K562 (cell line): ENCODE results near the gene MYOT. TPM values are rescaled to one million over a fixed set of nuclear protein-coding genes. Genes with fewer than 3 reads are reported as not detected.
A peak's percentile ranks its signal among the peaks of the same experiment; 100 is the strongest.

Source experiments
- EP300 ChIP-seq: IDR thresholded peaks from 2 replicates; pipeline ENCODE4 v1.6.1; 2012; ENCODE audit warnings: low read length, improper control_type of control experiment
- ESRRA ChIP-seq: fragments of 450-650 bp; IDR thresholded peaks from 2 replicates; pipeline ENCODE4 v1.6.1; 2014; ENCODE audit warnings: low read depth, mild to moderate bottlenecking, moderate library complexity, borderline replicate concordance
- FOS ChIP-seq: IDR thresholded peaks from 3 replicates; pipeline ENCODE4 v1.6.1; 2011; ENCODE audit not compliant: insufficient read length; ENCODE audit errors: extremely low read depth
- FOSL1 ChIP-seq: fragments of 200-800 bp; sonication (Bioruptor generic); conservative IDR thresholded peaks from 2 replicates; pipeline ENCODE4 v1.6.1; 2016; ENCODE audit warnings: missing genetic modification characterization, missing compliant biosample characterization
- FOXA3 ChIP-seq, 2 experiments: fragments of 450-650 bp in 1 of 2; sonication (generic) in 1 of 2; formaldehyde crosslinking; IDR thresholded peaks in 1 of 2; conservative IDR thresholded peaks in 1 of 2; 2 replicates each; pipeline versions ENCODE4 v1.4.0 to v1.8.0; 2020 to 2022; ENCODE audit warnings: mild to moderate bottlenecking in 2 of 2, missing genetic modification reagents in 1 of 2
- HDAC2 ChIP-seq: fragments of 450-650 bp; IDR thresholded peaks from 2 replicates; pipeline ENCODE4 v1.6.1; 2016; ENCODE audit warnings: mild to moderate bottlenecking
- MAFG ChIP-seq: fragments of 450-650 bp; conservative IDR thresholded peaks from 2 replicates; pipeline ENCODE4 v1.6.1; 2016; ENCODE audit warnings: missing genetic modification characterization, missing compliant biosample characterization
- MEIS2 ChIP-seq: fragments of 450-650 bp; IDR thresholded peaks from 2 replicates; pipeline ENCODE4 v1.6.1; 2014; ENCODE audit warnings: mild to moderate bottlenecking; ENCODE audit not compliant: partially characterized antibody
- MYNN ChIP-seq, 2 experiments: sonication (generic); formaldehyde crosslinking in 1 of 2; IDR thresholded peaks; 2 replicates each; pipeline versions ENCODE4 v1.5.0 to v1.6.1; 2016 to 2020; ENCODE audit warnings: antibody characterized with exemption in 1 of 2, missing genetic modification reagents in 1 of 2
- NFE2 ChIP-seq: IDR thresholded peaks from 2 replicates; pipeline ENCODE4 v1.6.1; 2014; ENCODE audit warnings: antibody characterized with exemption, low read depth
- RCOR1 ChIP-seq, 2 experiments: IDR thresholded peaks; 2 replicates each; pipeline ENCODE4 v1.6.1; 2012; ENCODE audit warnings: low read depth in 2 of 2, low read length in 2 of 2, borderline replicate concordance in 1 of 2, improper control_type of control experiment in 1 of 2
- SMARCA4 ChIP-seq: fragments of 450-650 bp; IDR thresholded peaks from 2 replicates; pipeline ENCODE4 v1.6.1; 2016
- SMARCC2 ChIP-seq: fragments of 450-650 bp; IDR thresholded peaks from 2 replicates; pipeline ENCODE4 v1.6.1; 2017; ENCODE audit warnings: antibody characterized with exemption, moderate library complexity, mild to moderate bottlenecking, low read depth
- SMARCE1 ChIP-seq: fragments of 450-650 bp; IDR thresholded peaks from 2 replicates; pipeline ENCODE4 v1.7.1; 2016; ENCODE audit warnings: mild to moderate bottlenecking
- TEAD4 ChIP-seq, 2 experiments: sonication (generic) in 1 of 2; formaldehyde crosslinking in 1 of 2; IDR thresholded peaks; 2 replicates each; pipeline versions ENCODE4 v1.6.1 to v1.8.0; 2012 to 2022; ENCODE audit warnings: borderline replicate concordance in 1 of 2, inconsistent platforms in 1 of 2, low read length in 1 of 2, mild to moderate bottlenecking in 1 of 2, missing genetic modification reagents in 1 of 2
- TFAM ChIP-seq: fragments of 250-450 bp; sonication (Bioruptor Pico); conservative IDR thresholded peaks from 2 replicates; pipeline ENCODE4 v1.5.0; 2021; ENCODE audit warnings: mild to moderate bottlenecking, moderate library complexity
- ZKSCAN8 ChIP-seq: fragments of 200-800 bp; sonication (Bioruptor generic); IDR thresholded peaks from 2 replicates; pipeline ENCODE4 v1.6.1; 2016; ENCODE audit warnings: missing genetic modification characterization, missing compliant biosample characterization
- ZNF212 ChIP-seq: fragments of 450-650 bp; formaldehyde crosslinking; IDR thresholded peaks from 2 replicates; pipeline ENCODE4 v1.4.0; 2020; ENCODE audit warnings: mild to moderate bottlenecking
- ZNF316 ChIP-seq: fragments of 450-650 bp; IDR thresholded peaks from 2 replicates; pipeline ENCODE4 v1.6.1; 2016
- ZNF384 ChIP-seq: IDR thresholded peaks from 2 replicates; pipeline ENCODE4 v1.6.1; 2012; ENCODE audit warnings: low read depth, low read length, improper control_type of control experiment
- ZNF551 ChIP-seq: fragments of 250-450 bp; sonication (Bioruptor Pico); IDR thresholded peaks from 2 replicates; pipeline ENCODE4 v1.5.0; 2021; ENCODE audit warnings: mild to moderate bottlenecking, moderate library complexity
- ZNF79 ChIP-seq: fragments of 250-450 bp; sonication (Bioruptor Pico); IDR thresholded peaks from 2 replicates; pipeline ENCODE4 v1.4.0; 2020; ENCODE audit warnings: low read depth, mild to moderate bottlenecking, moderate library complexity
- polyA plus RNA-seq, 8 experiments: library from polyadenylated mRNA; depleted of rRNA in 4 of 8; stranded (reverse) in 5 of 8; unstranded in 3 of 8; fragments of >200 nt; fragmentation: Nextera tagmentation in 2 of 8; fragmentation: Illumina TruSeq in 1 of 8; extraction: Ambion mirVana in 2 of 8; extraction: Trizol in 1 of 8; gene quantifications; 2 replicates each; pipeline versions ENCODE4 v1.2.1 to v1.2.3, GENCODE V29; 2011 to 2014; ENCODE audit warnings: inconsistent platforms in 1 of 8, missing spikeins in 1 of 8
- total RNA-seq, 7 experiments: library from RNA; depleted of rRNA in 6 of 7; stranded (reverse); fragments of >200 nt in 6 of 7; fragmentation: Illumina TruSeq in 2 of 7; extraction: Trizol in 2 of 7; gene quantifications; 2 replicates each; pipeline versions ENCODE4 v1.2.1 to v1.2.3, GENCODE V29; 2011 to 2021; ENCODE audit warnings: low replicate concordance in 1 of 7
- TF ChIP-seq, protein P1 (sequence below), 2 experiments: IDR thresholded peaks in 1 of 2; conservative IDR thresholded peaks in 1 of 2; 2 replicates each; pipeline ENCODE4 v1.6.1; 2016; ENCODE audit warnings: low read depth in 2 of 2, mild to moderate bottlenecking in 1 of 2, missing compliant biosample characterization in 1 of 2, missing genetic modification characterization in 1 of 2, moderate library complexity in 1 of 2
- TF ChIP-seq, protein P2 (sequence below), 2 experiments: fragments of 450-650 bp in 1 of 2; sonication (generic) in 1 of 2; formaldehyde crosslinking in 1 of 2; IDR thresholded peaks in 1 of 2; conservative IDR thresholded peaks in 1 of 2; 2 replicates each; pipeline versions ENCODE4 v1.6.1 to v1.8.1; 2016 to 2023; ENCODE audit warnings: mild to moderate bottlenecking in 2 of 2, moderate library complexity in 2 of 2, inconsistent platforms in 1 of 2, missing genetic modification reagents in 1 of 2
- TF ChIP-seq, protein P3 (sequence below): fragments of 450-650 bp; IDR thresholded peaks from 2 replicates; pipeline ENCODE4 v1.6.1; 2016

The MYOT gene
- total and polyA plus RNA-seq, 9 of the 15 experiments (the other 6 are each of a cell fraction or from before 2014, with no cell fraction given), result 0.24 to 0.38 TPM; not detected in 7

DNA sequence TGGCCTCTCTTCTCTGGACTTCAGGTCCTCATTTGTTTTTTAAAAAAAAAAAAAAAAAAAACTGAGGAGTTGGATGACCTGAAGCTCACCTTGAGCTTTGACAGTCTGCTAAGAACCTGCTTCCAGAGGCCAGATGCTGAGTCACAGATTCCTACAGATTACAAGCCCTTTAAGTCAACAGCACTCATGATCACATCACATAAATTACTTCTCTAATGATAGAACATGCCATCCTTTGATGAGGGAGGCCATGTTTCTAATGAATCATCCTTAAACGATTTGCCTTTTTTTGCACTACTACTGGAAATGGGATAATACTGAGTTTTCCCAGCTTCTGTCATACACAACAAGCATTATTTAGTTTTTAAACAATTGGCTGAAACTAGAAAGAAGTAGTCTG lies 34.2 kb upstream of the MYOT start (continued):
- TF ChIP-seq, protein P1, sequence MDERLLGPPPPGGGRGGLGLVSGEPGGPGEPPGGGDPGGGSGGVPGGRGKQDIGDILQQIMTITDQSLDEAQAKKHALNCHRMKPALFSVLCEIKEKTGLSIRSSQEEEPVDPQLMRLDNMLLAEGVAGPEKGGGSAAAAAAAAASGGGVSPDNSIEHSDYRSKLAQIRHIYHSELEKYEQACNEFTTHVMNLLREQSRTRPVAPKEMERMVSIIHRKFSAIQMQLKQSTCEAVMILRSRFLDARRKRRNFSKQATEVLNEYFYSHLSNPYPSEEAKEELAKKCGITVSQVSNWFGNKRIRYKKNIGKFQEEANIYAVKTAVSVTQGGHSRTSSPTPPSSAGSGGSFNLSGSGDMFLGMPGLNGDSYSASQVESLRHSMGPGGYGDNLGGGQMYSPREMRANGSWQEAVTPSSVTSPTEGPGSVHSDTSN (CRISPR knock-in tag; IDR thresholded peaks at IDR 0.05; ENCODE audit: low read depth), result no peak
- TF ChIP-seq, protein P1 (tag; conservative IDR thresholded peaks at IDR 0.05; ENCODE audit: low read depth), result peak; percentile 92
- TF ChIP-seq NFE2 (peak; percentile 79), TEAD4 (IDR thresholded peaks at IDR 0.05; ENCODE audit: low read length) (peak; percentile 26; the same call in 1 of the 2 replicates), TEAD4 (CRISPR knock-in tag; IDR thresholded peaks at IDR 0.05; ENCODE audit: borderline replicate concordance) (no peak), TFAM (CRISPR knock-in tag) (no peak), MAFG (tag) (peak; percentile 50; the same call in 1 of the 2 replicates), ESRRA (peak; percentile 86), ZNF79 (CRISPR knock-in tag) (no peak), ZNF384 (peak; percentile 46), FOXA3 (CRISPR knock-in tag; conservative IDR thresholded peaks at IDR 0.05 in 1 of 2, IDR thresholded peaks at IDR 0.05 in 1 of 2) (peak; percentile 34 to 96; a peak in 3 of 4 replicates), ZNF316 (peak; percentile 36), MEIS2 (peak; percentile 96), FOS (peak; percentile 16), ZNF212 (CRISPR knock-in tag) (no peak), ZNF551 (CRISPR knock-in tag) (no peak), SMARCE1 (peak; percentile 83; the same call in 1 of the 2 replicates), SMARCA4 (peak; percentile 67; the same call in 1 of the 2 replicates), EP300 (peak; percentile 36; the same call in 1 of the 2 replicates), MYNN (IDR thresholded peaks at IDR 0.05) (no peak), MYNN (CRISPR knock-in tag; IDR thresholded peaks at IDR 0.05) (no peak), FOSL1 (peak; percentile 88), HDAC2 (no peak), RCOR1 (IDR thresholded peaks at IDR 0.05; ENCODE audit: borderline replicate concordance in 1 of 2, low read depth in 2 of 2, low read length in 2 of 2) (0 out of 4 replicates have a peak, but pooled peaks of 1 of the 2 experiments have one; percentile 25), SMARCC2 (peak; percentile 34; the same call in 1 of the 2 replicates), ZKSCAN8 (CRISPR knock-in tag) (no peak)
- TF ChIP-seq, protein P2, sequence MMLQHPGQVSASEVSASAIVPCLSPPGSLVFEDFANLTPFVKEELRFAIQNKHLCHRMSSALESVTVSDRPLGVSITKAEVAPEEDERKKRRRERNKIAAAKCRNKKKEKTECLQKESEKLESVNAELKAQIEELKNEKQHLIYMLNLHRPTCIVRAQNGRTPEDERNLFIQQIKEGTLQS (IDR thresholded peaks at IDR 0.05), result peak; percentile 75; the same call in 1 of the 2 replicates
- TF ChIP-seq, protein P2 (CRISPR knock-in tag; conservative IDR thresholded peaks at IDR 0.05), result no peak
- TF ChIP-seq, protein P3, sequence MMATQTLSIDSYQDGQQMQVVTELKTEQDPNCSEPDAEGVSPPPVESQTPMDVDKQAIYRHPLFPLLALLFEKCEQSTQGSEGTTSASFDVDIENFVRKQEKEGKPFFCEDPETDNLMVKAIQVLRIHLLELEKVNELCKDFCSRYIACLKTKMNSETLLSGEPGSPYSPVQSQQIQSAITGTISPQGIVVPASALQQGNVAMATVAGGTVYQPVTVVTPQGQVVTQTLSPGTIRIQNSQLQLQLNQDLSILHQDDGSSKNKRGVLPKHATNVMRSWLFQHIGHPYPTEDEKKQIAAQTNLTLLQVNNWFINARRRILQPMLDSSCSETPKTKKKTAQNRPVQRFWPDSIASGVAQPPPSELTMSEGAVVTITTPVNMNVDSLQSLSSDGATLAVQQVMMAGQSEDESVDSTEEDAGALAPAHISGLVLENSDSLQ, result peak; percentile 43; the same call in 1 of the 2 replicates
